PFSK-1 (cell line): ENCODE data around the gene GALNT9.

ENCODE experiments used
- FOXP2 ChIP-seq: optimal IDR thresholded peaks from 2 replicates; pipeline ENCODE3; 2011; ENCODE audit warnings: borderline replicate concordance, control low read depth, inconsistent platforms; ENCODE audit not compliant: insufficient read depth; ENCODE audit errors: extremely low read length, extremely low read depth
- POLR2AphosphoS5 ChIP-seq: IDR thresholded peaks from 2 replicates; pipeline ENCODE4 v1.6.1; 2012; ENCODE audit warnings: low read depth, mild to moderate bottlenecking, control low read depth, low read length, moderate library complexity
- REST ChIP-seq, 2 experiments: IDR thresholded peaks; 2 replicates each; pipeline versions ENCODE4 v1.6.1 to v1.8.0; 2011 to 2012; ENCODE audit warnings: low read depth in 2 of 2, low read length in 2 of 2, control low read depth in 1 of 2, inconsistent platforms in 1 of 2, mild to moderate bottlenecking in 1 of 2, moderate library complexity in 1 of 2; ENCODE audit not compliant: insufficient read depth in 1 of 2
- SIN3A ChIP-seq: IDR thresholded peaks from 2 replicates; pipeline ENCODE4 v1.6.1; 2012; ENCODE audit warnings: mild to moderate bottlenecking, low read length, moderate library complexity, borderline replicate concordance; ENCODE audit not compliant: insufficient read depth
- TAF1 ChIP-seq: IDR thresholded peaks from 2 replicates; pipeline ENCODE4 v1.6.1; 2012; ENCODE audit warnings: low read length, control low read depth, borderline replicate concordance; ENCODE audit not compliant: insufficient read depth

- TF ChIP-seq POLR2AphosphoS5 (no peak), REST (IDR thresholded peaks at IDR 0.05; ENCODE audit: insufficient read depth in 1 of 2, low read depth in 2 of 2, low read length in 2 of 2) (no peak), TAF1 (no peak), SIN3A (no peak), FOXP2 (no peak)
Observed at GRCh38 chr12:132291402-132292175, 37.8 kb downstream of the GALNT9 start.
